Osteocyte (in vitro differentiated cells): Measurements from ENCODE around the gene ZNF212. TPM values are rescaled to one million over a fixed set of nuclear protein-coding genes. Genes with fewer than 3 reads are reported as not detected.

Experiments used
- DNase-seq: peaks from one replicate; pipeline ENCODE4 v3.0.0; 2021; ENCODE audit warnings: mixed read lengths; ENCODE audit not compliant: unreplicated experiment; ENCODE audit errors: extremely low spot score
- H3K27ac Mint-ChIP-seq: one replicate; pipeline ENCODE4 v1.8.0; 2021; ENCODE audit warnings: mild to moderate bottlenecking, mixed read lengths; ENCODE audit not compliant: unreplicated experiment
- H3K27me3 Mint-ChIP-seq: one replicate; pipeline ENCODE4 v1.8.0; 2021; ENCODE audit warnings: mixed read lengths; ENCODE audit not compliant: unreplicated experiment
- H3K36me3 Mint-ChIP-seq: one replicate; pipeline ENCODE4 v1.8.0; 2021; ENCODE audit warnings: mixed read lengths; ENCODE audit not compliant: unreplicated experiment
- H3K4me1 Mint-ChIP-seq: one replicate; pipeline ENCODE4 v1.8.0; 2021; ENCODE audit warnings: mixed read lengths; ENCODE audit not compliant: unreplicated experiment
- H3K4me3 Mint-ChIP-seq: one replicate; pipeline ENCODE4 v1.8.0; 2021; ENCODE audit warnings: mild to moderate bottlenecking, moderate library complexity, mixed read lengths; ENCODE audit not compliant: unreplicated experiment
- H3K9me3 Mint-ChIP-seq: one replicate; pipeline ENCODE4 v1.8.0; 2021; ENCODE audit warnings: mixed read lengths; ENCODE audit not compliant: unreplicated experiment
- total RNA-seq: library from RNA; stranded (reverse); gene quantifications from 2 replicates; pipeline ENCODE4 v1.2.1, GENCODE V29; 2021
- TF ChIP-seq, protein P1 (sequence below): fragments of 200-600 bp; sonication (generic); IDR thresholded peaks from 2 replicates; pipeline ENCODE4 v1.5.0; 2021; ENCODE audit warnings: antibody characterized with exemption, mild to moderate bottlenecking, moderate library complexity

ZNF212 gene
- total RNA-seq, 1 donor from 2014 or later: 11.9 TPM

DNA sequence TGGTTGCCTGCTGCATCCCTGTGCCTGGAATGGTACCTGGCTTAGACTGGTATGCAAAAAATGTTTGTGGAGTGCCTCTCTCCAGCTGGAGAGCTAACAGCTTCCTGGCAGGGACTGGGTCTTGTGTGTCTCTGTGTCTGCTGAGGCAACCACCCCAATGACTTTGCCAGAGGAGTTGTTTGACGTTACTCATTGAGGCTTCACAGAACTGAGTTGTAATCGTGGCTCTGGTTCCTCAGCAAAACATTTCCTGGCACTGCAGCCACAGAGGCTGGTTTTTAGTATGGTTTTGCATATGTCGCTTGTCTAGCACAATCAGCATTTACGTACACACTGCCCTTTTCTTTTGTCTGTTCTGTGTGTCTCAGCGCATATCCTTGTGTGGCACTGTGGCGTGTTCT, 36.6 kb upstream of the ZNF212 start:
- Mint-ChIP-seq H3K27me3 (no peaks in the 10 kb centered on the region), H3K27ac (peak overlapping the region; percentile 27), H3K4me1 (peaks cover 7% of the 10 kb centered on the region), H3K4me3 (no peak overlapping the region), H3K9me3 (no peaks in the 10 kb centered on the region), H3K36me3 (peaks cover 55% of the 10 kb centered on the region)
- TF ChIP-seq, protein P1, sequence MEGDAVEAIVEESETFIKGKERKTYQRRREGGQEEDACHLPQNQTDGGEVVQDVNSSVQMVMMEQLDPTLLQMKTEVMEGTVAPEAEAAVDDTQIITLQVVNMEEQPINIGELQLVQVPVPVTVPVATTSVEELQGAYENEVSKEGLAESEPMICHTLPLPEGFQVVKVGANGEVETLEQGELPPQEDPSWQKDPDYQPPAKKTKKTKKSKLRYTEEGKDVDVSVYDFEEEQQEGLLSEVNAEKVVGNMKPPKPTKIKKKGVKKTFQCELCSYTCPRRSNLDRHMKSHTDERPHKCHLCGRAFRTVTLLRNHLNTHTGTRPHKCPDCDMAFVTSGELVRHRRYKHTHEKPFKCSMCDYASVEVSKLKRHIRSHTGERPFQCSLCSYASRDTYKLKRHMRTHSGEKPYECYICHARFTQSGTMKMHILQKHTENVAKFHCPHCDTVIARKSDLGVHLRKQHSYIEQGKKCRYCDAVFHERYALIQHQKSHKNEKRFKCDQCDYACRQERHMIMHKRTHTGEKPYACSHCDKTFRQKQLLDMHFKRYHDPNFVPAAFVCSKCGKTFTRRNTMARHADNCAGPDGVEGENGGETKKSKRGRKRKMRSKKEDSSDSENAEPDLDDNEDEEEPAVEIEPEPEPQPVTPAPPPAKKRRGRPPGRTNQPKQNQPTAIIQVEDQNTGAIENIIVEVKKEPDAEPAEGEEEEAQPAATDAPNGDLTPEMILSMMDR: no peak
- no peak for DNase-seq

DNA sequence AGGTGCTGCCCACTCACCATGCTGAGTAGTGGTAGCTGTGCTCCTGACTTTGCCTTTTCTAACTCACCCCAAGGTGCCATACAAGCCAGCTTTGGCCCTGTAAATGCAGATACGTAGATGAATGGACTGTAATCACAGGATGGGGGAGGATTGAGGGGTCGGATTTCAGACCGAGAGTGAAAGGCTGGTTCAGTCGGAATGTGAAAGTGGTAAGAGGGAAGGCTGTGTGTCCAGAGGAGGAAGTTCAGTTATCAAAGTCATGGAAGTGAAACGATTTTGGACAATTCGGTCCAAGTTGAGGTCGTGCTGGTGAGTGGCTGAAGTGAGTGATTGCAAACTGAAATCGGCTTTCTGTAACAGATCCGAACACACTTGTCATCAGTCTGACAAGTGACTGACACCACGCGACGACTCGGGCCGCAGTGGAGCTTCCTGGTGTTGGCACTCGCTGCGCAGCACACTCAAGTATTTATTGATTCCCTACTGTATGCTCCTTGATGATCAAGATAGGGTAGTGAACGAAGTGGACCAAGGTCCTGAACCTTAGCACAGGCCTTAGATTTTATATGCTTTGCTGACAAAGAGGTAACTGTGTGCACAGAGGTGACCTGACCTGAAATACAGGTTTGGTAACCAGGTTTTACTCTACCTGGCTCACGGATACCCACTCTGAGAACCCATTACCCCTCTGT, 33.6 kb upstream of the ZNF212 start:
- H3K4me3 Mint-ChIP-seq: no peak overlapping the region
- DNase-seq: no peak
- no peak overlapping the region for H3K27ac Mint-ChIP-seq

DNA sequence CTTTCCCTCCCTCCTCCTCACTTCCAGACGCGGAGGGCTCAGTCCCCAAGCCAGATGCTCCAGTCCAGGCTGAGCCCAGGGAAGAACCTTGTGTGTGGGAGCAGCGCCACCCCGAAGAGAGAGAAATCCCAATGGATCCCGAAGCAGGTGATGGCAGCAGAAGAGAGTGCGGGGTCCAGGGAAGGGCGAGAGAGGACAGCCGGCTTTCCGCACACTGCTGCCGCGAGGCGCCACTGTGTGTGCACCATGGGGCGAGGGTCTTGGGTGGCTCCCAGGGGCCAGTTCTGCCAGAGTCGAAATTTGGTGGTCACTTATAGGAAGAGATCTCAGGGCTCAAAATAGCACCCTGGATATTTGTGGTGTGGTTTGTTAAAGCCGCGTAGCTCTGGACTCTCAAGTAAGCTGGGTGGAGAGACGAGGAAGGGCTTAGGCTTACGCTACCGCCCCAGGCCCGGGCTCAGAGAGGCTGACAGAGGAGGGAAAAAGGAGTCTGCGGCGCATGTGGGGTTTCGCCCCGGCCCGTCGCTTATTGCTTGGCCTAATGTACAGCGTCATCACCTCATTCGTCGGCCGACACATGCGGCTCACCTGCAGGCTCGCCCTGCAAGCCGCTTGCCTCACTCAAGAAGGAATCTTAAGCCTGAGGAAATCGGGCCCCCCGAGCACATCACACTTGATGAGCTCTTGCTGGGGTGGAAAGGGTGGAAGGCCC, 32.0 kb upstream of the ZNF212 start:
- H3K9me3 Mint-ChIP-seq: no peaks in the 10 kb centered on the region
- TF ChIP-seq, protein P1: no peak
- no peaks in the 10 kb centered on the region for H3K4me1 Mint-ChIP-seq
- no peaks in the 10 kb centered on the region for H3K27me3 Mint-ChIP-seq
- H3K27ac Mint-ChIP-seq: no peak overlapping the region
- DNase-seq: no peak
- no peak overlapping the region for H3K4me3 Mint-ChIP-seq
- peaks cover 52% of the 10 kb centered on the region for H3K36me3 Mint-ChIP-seq

More for the DNA sequence above, 33.6 kb upstream of the ZNF212 start:
- no peaks in the 10 kb centered on the region for H3K27me3 Mint-ChIP-seq
- no peaks in the 10 kb centered on the region for H3K9me3 Mint-ChIP-seq
- H3K36me3 Mint-ChIP-seq: peaks cover 49% of the 10 kb centered on the region
- TF ChIP-seq, protein P1: no peak
- H3K4me1 Mint-ChIP-seq: no peaks in the 10 kb centered on the region

DNA sequence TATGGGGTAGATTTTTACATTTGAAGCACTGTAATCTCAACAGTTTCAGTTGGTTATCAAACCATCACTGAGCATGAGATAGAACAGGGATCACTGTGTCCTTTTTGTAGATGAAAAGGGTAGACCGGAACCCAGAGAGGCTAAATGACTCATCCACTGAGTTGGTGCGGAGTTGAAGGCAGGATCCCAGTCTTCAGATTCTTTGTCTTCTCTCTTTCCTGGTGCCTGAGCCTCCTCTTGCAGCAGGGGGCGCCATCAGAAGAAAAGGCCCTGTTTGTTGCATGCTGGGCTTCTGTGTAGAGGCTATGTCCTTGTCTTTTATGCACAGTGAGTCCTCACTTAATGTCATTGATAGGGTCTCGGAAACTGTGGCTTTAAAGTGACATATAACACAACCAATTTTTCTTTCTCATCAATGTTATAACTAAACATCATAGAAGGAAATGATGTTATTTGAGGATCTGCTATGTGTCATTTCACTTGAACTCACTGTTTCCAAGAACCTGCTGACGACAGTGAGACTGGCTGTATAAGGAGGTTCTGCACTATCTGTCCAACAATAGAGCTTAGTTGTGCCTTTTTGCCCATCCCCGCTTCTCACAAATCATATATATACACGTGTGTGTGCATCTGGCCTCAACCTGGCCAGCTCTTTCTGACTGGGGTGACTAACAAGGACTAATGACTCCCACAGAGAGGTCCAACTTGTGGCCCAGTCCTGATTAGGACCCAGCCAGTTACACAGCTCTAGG, 29.8 kb upstream of the ZNF212 start:
- no peak for DNase-seq
- H3K4me1 Mint-ChIP-seq: no peaks in the 10 kb centered on the region
- H3K4me3 Mint-ChIP-seq: no peak overlapping the region
- H3K36me3 Mint-ChIP-seq: peaks cover 44% of the 10 kb centered on the region
- H3K27me3 Mint-ChIP-seq: no peaks in the 10 kb centered on the region
- H3K9me3 Mint-ChIP-seq: no peaks in the 10 kb centered on the region
- H3K27ac Mint-ChIP-seq: no peak overlapping the region
- TF ChIP-seq, protein P1: peak; percentile 61

DNA sequence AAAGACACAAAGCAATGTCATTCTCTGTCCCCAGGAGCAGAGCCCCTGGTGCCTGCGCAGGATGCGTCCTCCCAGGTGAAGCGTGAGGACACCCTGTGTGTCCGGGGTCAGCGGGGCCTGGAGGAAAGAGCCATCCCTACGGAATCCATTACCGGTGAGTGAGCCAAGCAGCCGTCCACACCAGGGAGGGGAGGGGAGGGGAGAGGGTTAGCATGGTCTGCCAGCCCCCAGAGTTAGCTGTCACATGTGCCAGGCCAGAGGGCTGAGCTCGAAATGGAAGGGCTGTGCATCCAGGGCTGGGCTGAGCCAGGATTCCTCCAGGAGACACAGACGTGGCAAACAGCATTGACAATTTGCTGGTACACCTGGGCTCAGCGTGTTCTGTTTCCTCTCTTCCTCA, 28.9 kb upstream of the ZNF212 start:
- H3K27ac Mint-ChIP-seq: no peak overlapping the region
- H3K4me1 Mint-ChIP-seq: no peaks in the 10 kb centered on the region
- no peak overlapping the region for H3K4me3 Mint-ChIP-seq
- no peaks in the 10 kb centered on the region for H3K27me3 Mint-ChIP-seq
- no peak for DNase-seq
- H3K9me3 Mint-ChIP-seq: no peaks in the 10 kb centered on the region
- peaks cover 45% of the 10 kb centered on the region for H3K36me3 Mint-ChIP-seq
- TF ChIP-seq, protein P1: no peak
